GM15510 (cell line): ENCODE results near the gene FAM181A.

Experiments used
- POLR2A ChIP-seq: IDR thresholded peaks from 3 replicates; pipeline ENCODE4 v1.6.1; 2011; ENCODE audit warnings: borderline replicate concordance; ENCODE audit not compliant: insufficient read length; ENCODE audit errors: extremely low read depth

FAM181A gene

DNA sequence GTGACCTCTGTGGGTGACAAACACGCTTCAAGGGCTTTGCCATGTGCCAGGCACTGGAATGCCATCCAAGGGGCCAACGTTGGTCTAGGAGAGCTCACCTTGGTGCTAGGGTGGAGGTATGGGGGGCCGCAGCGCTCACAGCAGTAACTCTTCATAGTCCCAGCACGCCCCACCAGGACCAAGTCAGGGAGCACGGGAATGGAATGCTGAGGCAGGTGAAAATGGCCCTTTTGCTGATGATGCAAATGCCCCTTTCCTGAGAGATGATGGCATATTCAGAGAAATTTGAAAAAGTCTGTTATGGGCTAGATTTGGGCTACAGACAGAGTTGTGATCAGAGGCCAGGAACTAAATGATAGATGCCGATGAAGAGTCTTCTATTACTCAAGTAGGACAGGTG, 10.0 kb upstream of the FAM181A start:
- no peak for TF ChIP-seq POLR2A

GRCh38 chr14:93921001-93921806, 5.9 kb upstream of the FAM181A start:
- no peak for TF ChIP-seq POLR2A

DNA sequence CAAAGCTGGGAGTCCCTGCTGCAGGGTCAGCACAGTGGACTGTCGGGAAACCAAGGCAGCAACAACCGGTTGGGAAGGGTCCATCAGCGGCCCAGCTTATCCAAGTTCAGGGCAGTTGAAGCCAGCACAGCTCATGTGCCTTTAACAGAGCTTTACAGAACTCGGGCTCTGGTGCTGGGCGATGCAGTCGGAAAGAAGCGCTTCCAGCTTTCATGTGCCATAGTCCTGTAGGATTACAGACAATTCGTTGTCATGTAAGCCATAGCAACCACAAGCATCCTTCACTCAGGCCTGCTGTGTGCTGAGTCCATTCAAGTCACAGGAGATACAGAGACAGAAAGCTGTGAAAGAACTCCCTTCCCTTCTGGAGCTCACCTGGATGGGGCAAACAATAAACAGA, 3.5 kb upstream of the FAM181A start:
- no peak for TF ChIP-seq POLR2A

DNA sequence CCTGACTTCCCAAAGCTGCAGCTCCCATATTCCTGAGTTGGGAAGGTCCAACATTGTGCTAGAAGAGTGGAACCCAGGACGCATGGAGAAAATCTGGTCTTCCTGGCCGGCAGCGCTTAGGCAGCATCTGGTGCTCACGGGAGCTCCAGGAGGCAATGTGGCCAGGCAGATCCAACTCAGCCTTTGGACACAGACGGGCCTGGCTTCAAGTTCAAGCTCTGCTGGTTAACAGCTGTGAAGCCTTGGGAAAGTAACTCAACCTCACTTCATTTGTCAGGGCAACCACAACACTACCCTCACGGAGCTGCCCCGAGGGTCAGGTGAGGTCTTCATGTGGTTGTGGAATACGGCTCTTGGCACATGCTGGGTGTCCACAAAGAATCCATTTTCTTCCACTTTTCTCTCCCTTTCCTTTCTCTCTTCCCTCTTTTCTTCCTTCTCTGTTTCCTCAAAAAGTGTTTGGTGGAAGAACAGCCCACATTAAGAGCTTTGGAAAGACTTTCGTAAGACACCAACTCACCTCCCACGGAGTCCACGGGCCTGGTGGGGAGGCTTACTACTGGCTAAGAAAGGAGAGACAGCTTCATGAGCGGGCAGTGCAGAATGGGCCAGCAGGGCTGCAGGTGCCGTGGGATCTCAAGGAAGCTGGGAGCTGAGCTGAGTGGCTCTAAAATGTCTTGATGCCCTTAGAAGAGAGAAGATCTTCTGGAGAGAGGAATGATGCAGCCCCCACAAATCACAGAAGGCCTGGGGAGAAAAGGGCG, 2.4 kb upstream of the FAM181A start:
- no peak for TF ChIP-seq POLR2A

GRCh38 chr14:93925374-93925895, 1.7 kb upstream of the FAM181A start:
- TF ChIP-seq POLR2A = no peak

- TF ChIP-seq POLR2A = no peak
These were observed 785 bp upstream of the FAM181A start for GRCh38 chr14:93926245-93926872.

GRCh38 chr14:93927800-93928145, 629 bp downstream of the FAM181A start:
- TF ChIP-seq POLR2A = no peak

DNA sequence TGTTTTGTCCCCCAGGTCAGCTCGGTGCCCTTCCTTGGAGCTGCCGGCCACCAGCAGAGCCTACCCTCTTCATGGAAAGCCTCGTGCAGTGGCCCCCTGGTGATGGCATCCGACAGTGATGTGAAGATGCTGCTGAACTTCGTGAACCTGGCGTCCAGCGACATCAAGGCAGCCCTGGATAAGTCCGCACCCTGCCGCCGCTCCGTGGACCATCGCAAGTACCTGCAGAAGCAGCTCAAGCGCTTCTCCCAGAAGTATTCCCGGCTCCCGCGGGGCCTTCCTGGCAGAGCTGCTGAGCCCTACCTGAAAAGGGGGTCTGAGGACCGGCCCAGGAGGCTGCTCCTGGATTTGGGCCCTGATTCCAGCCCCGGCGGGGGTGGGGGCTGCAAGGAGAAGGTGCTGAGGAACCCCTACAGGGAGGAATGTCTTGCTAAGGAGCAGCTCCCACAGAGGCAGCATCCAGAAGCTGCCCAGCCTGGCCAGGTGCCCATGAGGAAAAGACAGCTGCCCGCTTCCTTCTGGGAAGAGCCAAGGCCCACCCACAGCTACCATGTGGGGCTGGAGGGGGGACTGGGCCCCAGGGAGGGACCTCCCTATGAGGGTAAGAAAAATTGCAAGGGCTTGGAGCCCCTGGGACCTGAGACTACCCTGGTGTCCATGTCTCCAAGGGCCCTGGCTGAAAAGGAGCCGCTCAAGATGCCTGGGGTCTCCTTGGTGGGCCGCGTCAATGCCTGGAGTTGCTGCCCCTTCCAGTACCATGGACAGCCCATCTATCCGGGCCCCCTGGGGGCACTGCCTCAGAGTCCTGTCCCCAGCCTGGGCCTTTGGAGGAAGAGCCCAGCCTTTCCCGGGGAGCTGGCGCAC, 1.3 kb downstream of the FAM181A start:
- TF ChIP-seq POLR2A = no peak

GRCh38 chr14:93929048-93929535, 1.9 kb downstream of the FAM181A start:
- no peak for TF ChIP-seq POLR2A

DNA sequence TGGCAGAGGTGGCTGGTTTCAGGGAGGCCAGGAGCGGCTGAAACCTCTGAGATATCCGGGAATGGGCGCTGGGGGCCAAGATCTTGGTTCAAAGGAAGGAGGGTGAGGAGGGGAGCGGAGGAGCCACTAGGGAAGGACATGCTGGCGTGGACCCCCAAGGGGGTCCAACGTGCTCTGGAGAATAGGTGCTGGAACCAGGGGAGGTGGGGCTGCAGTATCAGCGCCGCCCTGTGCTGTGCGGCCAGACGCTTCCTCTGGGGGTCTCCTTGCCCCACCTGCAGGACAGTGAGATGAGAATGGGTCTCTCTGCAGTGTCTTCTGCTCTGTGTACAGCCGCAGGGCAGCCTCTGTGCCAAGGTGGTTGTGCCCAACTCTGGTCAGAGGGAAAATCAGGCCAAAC, 2.5 kb downstream of the FAM181A start:
- TF ChIP-seq POLR2A = no peak

DNA sequence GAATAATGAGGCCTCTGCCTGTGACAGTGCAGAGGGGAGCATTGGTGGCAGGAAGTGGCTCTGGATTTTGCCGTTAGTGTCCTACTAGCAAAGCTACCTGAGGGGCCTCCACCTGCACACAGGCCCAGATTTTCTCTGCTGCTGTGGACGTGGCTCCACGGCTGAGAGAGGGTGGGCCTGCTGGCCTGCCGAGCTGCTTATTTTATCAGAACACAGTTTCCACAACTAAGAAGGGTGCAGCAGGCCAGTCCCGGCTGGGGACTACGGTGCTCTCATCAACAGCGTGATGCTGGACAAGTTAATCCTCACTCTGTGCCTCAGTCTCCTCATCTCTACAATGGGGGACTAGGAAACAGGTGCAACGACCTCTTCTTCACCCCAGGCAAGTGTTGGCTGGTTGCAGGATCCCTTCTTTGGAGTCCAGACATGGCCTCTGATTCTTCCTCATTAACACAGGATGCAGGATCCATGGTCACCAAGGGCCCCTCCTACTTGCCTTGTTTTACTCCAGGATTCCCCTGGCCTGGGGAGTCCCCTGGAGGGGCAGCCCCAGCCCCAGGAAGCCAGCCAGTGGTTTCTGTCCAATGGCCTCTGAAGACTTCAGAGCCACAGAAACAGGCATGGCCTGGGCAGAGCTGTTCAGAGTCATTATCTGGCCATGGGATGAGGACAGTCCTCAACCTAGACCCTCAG, 3.3 kb downstream of the FAM181A start:
- no peak for TF ChIP-seq POLR2A

- no peak for TF ChIP-seq POLR2A
These were observed 3.8 kb downstream of the FAM181A start for GRCh38 chr14:93930989-93931307.

- no peak for TF ChIP-seq POLR2A
These were observed 5.5 kb downstream of the FAM181A start for GRCh38 chr14:93932642-93933041.

DNA sequence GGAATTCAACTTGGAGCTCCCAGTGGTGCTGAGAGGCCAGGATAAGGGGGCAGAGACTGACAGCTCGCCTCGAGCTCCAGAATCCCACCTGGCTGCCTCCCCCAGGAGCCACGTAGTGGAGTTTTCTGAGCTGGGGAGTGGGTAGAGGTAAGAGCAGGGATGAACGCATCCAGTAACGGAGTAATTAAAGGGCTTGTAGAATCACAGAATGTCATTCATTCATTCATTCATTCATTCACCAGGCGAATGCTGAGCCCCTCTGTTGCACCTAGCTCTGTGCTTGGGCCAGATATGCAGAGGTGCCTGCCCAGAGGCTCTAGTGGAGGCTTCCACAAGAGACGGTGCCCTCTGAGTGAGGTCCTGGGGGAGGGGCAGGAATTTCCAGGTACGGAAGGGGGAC, 8.1 kb downstream of the FAM181A start:
- no peak for TF ChIP-seq POLR2A
